AG10803 (cell line): Measurements from ENCODE around the gene XG.
"Not testable (repeated sequence)": the region's sequence is repeated elsewhere in the genome, so short reads cannot be mapped to it uniquely, and the experiment has no call there.

Experiments used
- DNase-seq: peaks from one replicate; pipeline ENCODE4 v3.0.0; 2010; ENCODE audit warnings: low read depth
- H3K4me3 ChIP-seq: 2 replicates; pipeline ENCODE4 v1.5.1; 2011; ENCODE audit warnings: mild to moderate bottlenecking, low read length, control low read depth
- TF ChIP-seq, protein P1 (sequence below): conservative IDR thresholded peaks from 2 replicates; pipeline ENCODE4 v1.5.1; 2011; ENCODE audit warnings: mild to moderate bottlenecking, low read length, control low read depth, inconsistent platforms

XG gene

DNA sequence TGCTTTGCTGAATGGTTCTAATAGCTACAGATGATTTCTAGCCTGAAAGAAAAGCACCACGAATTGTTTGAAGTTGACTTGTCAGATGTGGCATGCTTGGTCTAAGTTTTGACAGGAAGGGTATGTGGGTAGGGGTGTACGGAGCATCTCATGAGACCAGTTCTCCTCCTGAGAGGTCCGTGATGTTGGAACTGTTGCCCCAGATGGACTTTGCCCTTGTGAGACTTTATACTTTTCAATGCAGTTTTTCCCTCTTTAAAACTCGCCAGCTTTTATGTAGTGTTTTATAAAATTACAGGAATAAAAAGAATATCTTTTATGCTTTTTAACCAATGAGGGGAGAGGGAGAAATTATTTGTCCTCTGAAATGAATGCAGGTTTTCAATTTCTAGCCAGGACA is 16.6 kb upstream of the XG start:
- TF ChIP-seq, protein P1, sequence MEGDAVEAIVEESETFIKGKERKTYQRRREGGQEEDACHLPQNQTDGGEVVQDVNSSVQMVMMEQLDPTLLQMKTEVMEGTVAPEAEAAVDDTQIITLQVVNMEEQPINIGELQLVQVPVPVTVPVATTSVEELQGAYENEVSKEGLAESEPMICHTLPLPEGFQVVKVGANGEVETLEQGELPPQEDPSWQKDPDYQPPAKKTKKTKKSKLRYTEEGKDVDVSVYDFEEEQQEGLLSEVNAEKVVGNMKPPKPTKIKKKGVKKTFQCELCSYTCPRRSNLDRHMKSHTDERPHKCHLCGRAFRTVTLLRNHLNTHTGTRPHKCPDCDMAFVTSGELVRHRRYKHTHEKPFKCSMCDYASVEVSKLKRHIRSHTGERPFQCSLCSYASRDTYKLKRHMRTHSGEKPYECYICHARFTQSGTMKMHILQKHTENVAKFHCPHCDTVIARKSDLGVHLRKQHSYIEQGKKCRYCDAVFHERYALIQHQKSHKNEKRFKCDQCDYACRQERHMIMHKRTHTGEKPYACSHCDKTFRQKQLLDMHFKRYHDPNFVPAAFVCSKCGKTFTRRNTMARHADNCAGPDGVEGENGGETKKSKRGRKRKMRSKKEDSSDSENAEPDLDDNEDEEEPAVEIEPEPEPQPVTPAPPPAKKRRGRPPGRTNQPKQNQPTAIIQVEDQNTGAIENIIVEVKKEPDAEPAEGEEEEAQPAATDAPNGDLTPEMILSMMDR: no peak
- no peak overlapping the region for H3K4me3 ChIP-seq
- DNase-seq: no peak

DNA sequence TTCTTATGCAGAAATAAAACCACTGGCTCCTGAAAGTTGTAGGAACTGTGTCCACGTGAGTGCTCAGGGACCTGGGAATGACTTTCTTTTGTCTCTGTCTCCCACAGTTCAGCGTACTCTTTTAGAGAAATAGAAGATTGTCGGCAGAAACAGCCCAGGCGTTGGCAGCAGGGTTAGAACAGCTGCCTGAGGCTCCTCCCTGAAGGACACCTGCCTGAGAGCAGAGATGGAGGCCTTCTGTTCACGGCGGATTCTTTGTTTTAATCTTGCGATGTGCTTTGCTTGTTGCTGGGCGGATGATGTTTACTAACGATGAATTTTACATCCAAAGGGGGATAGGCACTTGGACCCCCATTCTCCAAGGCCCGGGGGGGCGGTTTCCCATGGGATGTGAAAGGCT is 11.2 kb upstream of the XG start:
- no peak overlapping the region for H3K4me3 ChIP-seq
- no peak for DNase-seq
- TF ChIP-seq, protein P1: no peak

DNA sequence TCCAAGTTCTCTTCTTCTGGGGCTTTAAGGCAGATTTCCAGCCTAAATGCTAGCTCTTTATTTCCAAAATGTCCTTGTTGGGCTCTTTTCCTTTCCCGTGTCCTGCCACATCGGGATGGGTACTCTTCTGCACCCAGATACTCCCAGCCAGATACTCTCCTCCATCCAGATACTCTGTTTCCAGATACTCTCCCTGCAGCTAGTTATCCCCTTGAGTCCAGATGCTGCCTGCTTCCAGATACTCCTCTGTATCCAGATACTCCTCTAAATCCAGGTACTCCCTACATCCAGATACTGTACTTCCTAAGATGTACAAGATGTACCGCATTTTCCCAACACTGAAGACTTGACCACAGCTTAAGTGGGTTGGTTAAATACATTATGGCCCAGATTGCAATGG is 10.5 kb upstream of the XG start:
- H3K4me3 ChIP-seq: no peak overlapping the region
- TF ChIP-seq, protein P1: no peak
- DNase-seq: no peak

DNA sequence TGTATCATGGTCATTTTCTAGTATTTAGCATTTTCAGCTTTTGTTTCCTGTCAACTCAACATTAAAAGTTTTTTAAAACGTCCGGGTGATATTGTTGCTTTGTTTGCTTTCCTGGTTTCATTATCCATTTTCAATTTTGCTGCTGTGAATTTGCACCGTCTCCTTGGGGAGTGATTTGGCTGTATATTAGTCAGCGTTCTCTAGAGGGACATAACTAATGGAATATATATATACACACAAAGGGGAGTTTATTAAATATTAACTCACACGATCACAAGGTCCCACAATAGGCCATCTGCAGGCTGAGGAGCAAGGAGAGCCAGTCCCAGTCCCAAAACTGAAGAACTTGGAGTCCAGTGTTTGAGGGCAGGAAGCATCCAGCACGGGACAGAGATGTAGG is 5.6 kb upstream of the XG start:
- not testable (repeated sequence) for DNase-seq, H3K4me3 ChIP-seq

DNA sequence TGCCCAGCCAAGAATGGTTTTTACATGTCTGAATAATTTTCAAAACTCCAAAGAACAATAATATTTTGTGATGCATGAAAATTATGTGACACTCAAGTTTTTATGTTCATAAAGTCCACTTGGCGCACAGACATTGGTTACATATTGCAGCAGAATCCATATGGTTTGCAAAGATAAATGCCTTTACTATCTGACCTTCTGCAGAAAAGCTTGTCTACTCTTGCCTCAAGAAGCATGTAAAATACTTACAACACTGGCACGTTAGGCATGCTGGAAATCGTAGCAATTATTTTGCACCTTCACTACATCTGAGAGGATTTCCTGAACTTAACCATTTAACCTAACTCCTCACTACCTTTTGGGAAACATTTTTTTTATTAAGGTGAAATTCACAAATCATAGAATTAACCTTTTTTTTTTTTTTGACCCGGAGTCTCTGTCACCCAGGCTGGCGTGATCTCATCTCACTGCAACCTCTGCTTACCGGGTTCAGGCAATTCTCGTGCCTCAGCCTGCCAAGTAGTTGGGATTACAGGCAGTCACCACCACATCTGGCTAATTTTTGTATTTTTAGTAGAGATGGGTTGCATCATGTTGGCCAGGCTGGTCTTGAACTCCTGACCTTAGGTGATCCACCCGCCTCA is 3.5 kb upstream of the XG start:
- no peak overlapping the region for H3K4me3 ChIP-seq
- TF ChIP-seq, protein P1: no peak

DNA sequence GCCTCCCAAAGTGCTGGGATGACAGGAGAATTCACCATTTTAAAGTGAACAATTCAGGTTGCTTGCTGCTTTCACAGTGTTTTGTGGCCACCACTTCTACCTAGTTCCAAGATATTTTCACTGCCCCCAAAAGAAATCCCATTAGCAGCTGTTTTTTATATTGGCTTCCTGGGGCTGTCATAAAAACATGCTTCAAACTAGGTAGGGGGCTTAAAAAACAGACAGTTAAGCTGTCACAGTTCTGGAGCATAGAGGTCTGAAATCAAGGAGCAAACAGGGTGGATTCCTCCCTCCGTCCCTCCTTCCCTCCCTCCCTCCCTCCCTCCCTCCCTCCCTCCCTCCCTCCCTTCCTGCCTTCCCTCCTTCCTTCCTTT is 3.0 kb upstream of the XG start:
- no peak overlapping the region for H3K4me3 ChIP-seq
- TF ChIP-seq, protein P1: no peak
- DNase-seq: no peak

More for the DNA sequence above, 3.5 kb upstream of the XG start:
- peak; percentile 60 for DNase-seq

DNA sequence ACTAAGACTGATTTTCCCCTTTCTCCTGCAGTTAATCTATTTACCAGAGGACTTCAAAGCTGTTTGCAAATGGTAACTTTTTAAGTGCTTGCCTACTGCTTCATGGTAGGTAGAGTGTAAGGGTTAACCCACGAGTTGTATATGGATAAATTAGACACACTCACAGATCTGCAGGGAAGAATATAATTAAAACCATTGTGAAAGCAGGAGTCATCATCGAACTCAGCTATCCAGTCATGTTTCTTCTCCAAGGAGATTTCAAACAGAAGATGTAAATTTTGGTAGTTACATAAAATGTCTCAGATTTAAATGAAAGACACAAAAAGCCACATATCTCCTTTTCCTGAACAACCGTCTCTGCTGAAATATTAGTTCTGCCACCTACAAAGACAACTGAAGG is 549 bp upstream of the XG start:
- peak overlapping the region; percentile 62 for H3K4me3 ChIP-seq
- TF ChIP-seq, protein P1: no peak
- peak; percentile 55 for DNase-seq

DNA sequence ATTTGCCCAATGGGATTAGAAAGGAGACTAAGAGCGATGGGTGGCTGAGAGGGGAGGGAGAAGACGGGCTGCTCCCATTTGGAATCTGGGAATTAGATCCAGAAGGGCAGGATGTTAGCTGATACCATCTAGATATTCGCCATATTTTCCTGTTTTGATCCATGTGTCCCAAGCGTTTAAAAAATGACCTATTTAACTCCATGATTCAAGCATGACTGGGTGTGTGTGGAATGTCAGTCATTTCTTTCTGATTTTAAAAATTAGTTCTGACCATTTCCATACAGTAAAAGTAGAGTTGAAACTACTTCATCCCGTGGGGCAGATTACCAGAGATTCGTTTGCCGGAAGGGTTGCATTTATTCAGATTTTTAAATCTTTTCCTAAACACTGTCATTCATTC is 601 bp downstream of the XG start:
- H3K4me3 ChIP-seq: peak overlapping the region; percentile 62
- peak; percentile 56 for DNase-seq

DNA sequence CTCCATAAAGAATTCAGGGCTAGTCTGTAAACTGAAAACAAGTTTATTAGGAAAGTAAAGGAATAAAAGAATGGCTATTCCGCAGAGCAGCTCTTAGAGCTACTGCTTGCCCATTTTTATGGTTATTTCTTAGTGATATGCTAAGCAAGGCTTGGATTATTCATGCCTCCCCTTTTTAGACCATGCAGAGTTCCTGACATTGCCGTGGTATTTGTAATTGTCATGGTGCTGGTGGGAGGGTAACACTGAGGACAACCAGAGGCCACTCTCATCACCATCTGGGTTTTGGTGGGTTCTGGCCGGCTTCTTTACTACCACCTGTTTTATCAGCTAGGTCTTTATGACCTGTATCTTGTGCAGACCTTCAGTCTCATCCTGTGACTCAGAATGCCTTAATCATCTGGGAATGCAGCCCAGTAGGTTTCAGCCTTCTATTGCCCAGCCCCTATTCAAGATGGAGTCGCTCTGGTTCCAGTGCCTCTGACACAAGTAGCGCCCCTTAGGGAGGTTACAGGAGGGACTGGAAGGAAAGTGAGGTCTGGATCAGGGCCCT is 3.4 kb downstream of the XG start:
- H3K4me3 ChIP-seq, DNase-seq: not testable (repeated sequence)
